WI38 (cell line): ENCODE results near the gene ZYX.

Experiments used
- H3K4me3 ChIP-seq: 2 replicates; pipeline ENCODE4 v1.5.1; 2011; ENCODE audit warnings: low read depth, mild to moderate bottlenecking, control low read depth, low read length
- TF ChIP-seq, protein P1 (sequence below): IDR thresholded peaks from 2 replicates; pipeline ENCODE4 v1.5.1; 2012; ENCODE audit warnings: low read depth, mild to moderate bottlenecking, control low read depth, low read length

ZYX gene

DNA sequence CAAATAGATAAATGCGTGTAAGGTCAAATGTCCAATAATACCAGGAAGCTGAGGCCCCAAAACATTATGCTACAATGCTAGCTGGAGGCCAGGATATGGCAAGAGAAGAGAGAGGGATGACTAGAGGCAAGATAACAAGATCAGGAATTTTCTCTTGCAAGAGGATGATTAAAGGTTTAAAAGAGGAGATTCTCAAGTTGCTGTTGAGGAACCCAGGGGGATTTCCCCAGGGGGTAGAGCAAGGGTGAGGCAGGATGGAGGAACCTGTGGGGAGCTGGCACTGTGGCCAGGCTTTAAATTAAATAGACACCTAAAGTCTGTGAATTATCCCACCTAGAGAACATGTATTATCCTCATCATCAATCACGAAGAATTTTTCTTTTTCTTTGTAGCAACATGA is 58.7 kb downstream of the ZYX start:
- TF ChIP-seq, protein P1, sequence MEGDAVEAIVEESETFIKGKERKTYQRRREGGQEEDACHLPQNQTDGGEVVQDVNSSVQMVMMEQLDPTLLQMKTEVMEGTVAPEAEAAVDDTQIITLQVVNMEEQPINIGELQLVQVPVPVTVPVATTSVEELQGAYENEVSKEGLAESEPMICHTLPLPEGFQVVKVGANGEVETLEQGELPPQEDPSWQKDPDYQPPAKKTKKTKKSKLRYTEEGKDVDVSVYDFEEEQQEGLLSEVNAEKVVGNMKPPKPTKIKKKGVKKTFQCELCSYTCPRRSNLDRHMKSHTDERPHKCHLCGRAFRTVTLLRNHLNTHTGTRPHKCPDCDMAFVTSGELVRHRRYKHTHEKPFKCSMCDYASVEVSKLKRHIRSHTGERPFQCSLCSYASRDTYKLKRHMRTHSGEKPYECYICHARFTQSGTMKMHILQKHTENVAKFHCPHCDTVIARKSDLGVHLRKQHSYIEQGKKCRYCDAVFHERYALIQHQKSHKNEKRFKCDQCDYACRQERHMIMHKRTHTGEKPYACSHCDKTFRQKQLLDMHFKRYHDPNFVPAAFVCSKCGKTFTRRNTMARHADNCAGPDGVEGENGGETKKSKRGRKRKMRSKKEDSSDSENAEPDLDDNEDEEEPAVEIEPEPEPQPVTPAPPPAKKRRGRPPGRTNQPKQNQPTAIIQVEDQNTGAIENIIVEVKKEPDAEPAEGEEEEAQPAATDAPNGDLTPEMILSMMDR, result no peak
- no peak overlapping the region for H3K4me3 ChIP-seq
